ENCODE measurements around the gene PFKFB1.

PFKFB1 gene

DNA sequence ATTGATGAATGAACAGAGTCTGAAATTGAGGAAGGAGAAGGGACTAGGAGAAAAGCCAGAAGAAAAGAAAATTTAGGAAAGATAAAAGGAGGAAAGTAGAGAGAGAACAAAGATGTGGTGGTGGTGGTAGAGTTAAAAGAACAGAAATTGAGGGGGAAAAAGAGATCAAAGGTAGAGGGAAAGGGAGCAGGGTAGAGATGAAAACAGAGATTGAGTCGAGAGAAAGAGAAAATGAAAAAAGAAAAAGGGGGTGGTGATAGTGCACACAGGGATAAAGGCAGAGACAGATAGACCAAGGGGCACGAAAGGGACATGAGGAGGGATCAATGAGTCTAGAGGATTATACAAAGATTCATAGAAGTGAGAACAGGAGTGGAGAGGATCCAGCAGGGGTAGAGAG lies 32.9 kb upstream of the PFKFB1 start:
- H3K27me3 ChIP-seq (ENCODE audit: insufficient read depth, low read length) = no peaks in the 10 kb centered on the region
- H3K27ac ChIP-seq (ENCODE audit: low read depth, low read length) = no peak overlapping the region
- H2BK5ac ChIP-seq (ENCODE audit: low read depth, low read length, poor library complexity) = no peak overlapping the region
- no peak overlapping the region for H3K18ac ChIP-seq (ENCODE audit: low read length)
- no peak overlapping the region for H3K4me3 ChIP-seq (ENCODE audit: low read depth, low read length)
- H2BK12ac ChIP-seq (ENCODE audit: low read length) = no peak overlapping the region
- H4K8ac ChIP-seq (ENCODE audit: low read depth, low read length) = no peak overlapping the region
- no peak overlapping the region for H3K4me2 ChIP-seq (ENCODE audit: low read length)
- DNase-seq = no peak
- H3K79me2 ChIP-seq (ENCODE audit: control insufficient read depth, insufficient read depth, low read length, poor library complexity) = no peaks in the 10 kb centered on the region
- no peaks in the 10 kb centered on the region for H3K9me3 ChIP-seq (ENCODE audit: insufficient read depth, low read depth, low read length)
- H4K12ac ChIP-seq (ENCODE audit: low read depth, low read length) = no peak overlapping the region
- no peak overlapping the region for H3K14ac ChIP-seq (ENCODE audit: low read length)
- no peaks in the 10 kb centered on the region for H3K79me1 ChIP-seq (ENCODE audit: low read length)
- H3K9ac ChIP-seq (ENCODE audit: low read length) = no peak overlapping the region
- no peaks in the 10 kb centered on the region for H3K36me3 ChIP-seq (ENCODE audit: control insufficient read depth in 1 of 2, insufficient read depth in 2 of 2, low read length in 2 of 2)
- no peak overlapping the region for H2BK120ac ChIP-seq (ENCODE audit: insufficient read depth, low read length, poor library complexity)
- H3K4me1 ChIP-seq (ENCODE audit: control insufficient read depth in 1 of 2, insufficient read depth in 2 of 2, low read length in 2 of 2) = no peaks in the 10 kb centered on the region
- no peak overlapping the region for H4K91ac ChIP-seq (ENCODE audit: low read depth, low read length)
- no peak overlapping the region for H2AFZ ChIP-seq (ENCODE audit: insufficient read depth, low read length, poor library complexity)
- no peak overlapping the region for H3K23ac ChIP-seq (ENCODE audit: low read length)
- H3K4ac ChIP-seq (ENCODE audit: low read depth, low read length) = no peak overlapping the region
- 100% methylated on average over 1 of the region's 2 CpGs for WGBS (ENCODE audit: extremely low coverage, insufficient coverage, insufficient read length)
- H2AK5ac ChIP-seq (ENCODE audit: low read length) = no peak overlapping the region

- H2BK12ac ChIP-seq (ENCODE audit: low read length) = no peak overlapping the region
Observed at GRCh38 chrX:55026143-55026542, 32.2 kb upstream of the PFKFB1 start.

DNA sequence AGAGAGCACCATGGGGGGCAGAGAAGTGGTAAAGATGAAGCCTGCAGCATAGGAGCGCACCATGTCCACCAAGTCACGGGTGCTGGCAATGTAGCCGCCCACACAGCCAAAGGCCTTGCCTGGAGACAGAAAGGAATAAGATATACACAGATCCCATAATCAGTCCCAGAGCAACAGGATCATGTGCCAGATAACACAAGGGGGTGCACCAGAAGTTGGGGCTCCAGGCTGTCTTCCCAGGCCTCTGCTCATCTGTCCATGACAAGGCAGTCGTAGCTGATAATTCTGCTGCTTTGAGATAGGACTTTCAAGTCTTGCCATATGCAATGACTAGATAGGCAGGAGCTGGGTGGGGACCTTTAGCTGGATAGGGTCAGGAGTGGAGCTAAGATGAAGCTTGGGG lies 20.9 kb upstream of the PFKFB1 start:
- no CpG with 5 or more reads among the region's 4 CpGs for WGBS (ENCODE audit: extremely low coverage, insufficient coverage, insufficient read length)
- no peak overlapping the region for H2BK12ac ChIP-seq (ENCODE audit: low read length)
- no peak overlapping the region for H3K14ac ChIP-seq (ENCODE audit: low read length)
- no peak overlapping the region for H2AK5ac ChIP-seq (ENCODE audit: low read length)
- H3K27me3 ChIP-seq (ENCODE audit: insufficient read depth, low read length) = no peaks in the 10 kb centered on the region
- H3K4me3 ChIP-seq (ENCODE audit: low read depth, low read length) = no peak overlapping the region
- H4K91ac ChIP-seq (ENCODE audit: low read depth, low read length) = no peak overlapping the region
- H3K79me2 ChIP-seq (ENCODE audit: control insufficient read depth, insufficient read depth, low read length, poor library complexity) = no peaks in the 10 kb centered on the region
- no peak overlapping the region for H3K4me2 ChIP-seq (ENCODE audit: low read length)
- no peak overlapping the region for H4K12ac ChIP-seq (ENCODE audit: low read depth, low read length)
- no peak overlapping the region for H2BK5ac ChIP-seq (ENCODE audit: low read depth, low read length, poor library complexity)
- H3K36me3 ChIP-seq (ENCODE audit: control insufficient read depth in 1 of 2, insufficient read depth in 2 of 2, low read length in 2 of 2) = no peaks in the 10 kb centered on the region
- no peak overlapping the region for H2BK120ac ChIP-seq (ENCODE audit: insufficient read depth, low read length, poor library complexity)
- H3K18ac ChIP-seq (ENCODE audit: low read length) = no peak overlapping the region
- H3K9me3 ChIP-seq (ENCODE audit: insufficient read depth, low read depth, low read length) = no peaks in the 10 kb centered on the region
- no peaks in the 10 kb centered on the region for H3K4me1 ChIP-seq (ENCODE audit: control insufficient read depth in 1 of 2, insufficient read depth in 2 of 2, low read length in 2 of 2)
- no peak overlapping the region for H3K4ac ChIP-seq (ENCODE audit: low read depth, low read length)
- H2AFZ ChIP-seq (ENCODE audit: insufficient read depth, low read length, poor library complexity) = no peak overlapping the region
- no peak overlapping the region for H3K9ac ChIP-seq (ENCODE audit: low read length)
- H3K23ac ChIP-seq (ENCODE audit: low read length) = no peak overlapping the region
- H3K27ac ChIP-seq (ENCODE audit: low read depth, low read length) = no peak overlapping the region
- DNase-seq = no peak
- no peaks in the 10 kb centered on the region for H3K79me1 ChIP-seq (ENCODE audit: low read length)
- no peak overlapping the region for H4K8ac ChIP-seq (ENCODE audit: low read depth, low read length)

More at GRCh38 chrX:55026143-55026542, 32.2 kb upstream of the PFKFB1 start:
- H3K14ac ChIP-seq (ENCODE audit: low read length) = no peak overlapping the region
- H2AK5ac ChIP-seq (ENCODE audit: low read length) = no peak overlapping the region
- H2BK120ac ChIP-seq (ENCODE audit: insufficient read depth, low read length, poor library complexity) = no peak overlapping the region
- no peaks in the 10 kb centered on the region for H3K9me3 ChIP-seq (ENCODE audit: insufficient read depth, low read depth, low read length)
- H3K23ac ChIP-seq (ENCODE audit: low read length) = no peak overlapping the region
- no peak overlapping the region for H4K8ac ChIP-seq (ENCODE audit: low read depth, low read length)
- H2AFZ ChIP-seq (ENCODE audit: insufficient read depth, low read length, poor library complexity) = no peak overlapping the region
- no peak overlapping the region for H2BK5ac ChIP-seq (ENCODE audit: low read depth, low read length, poor library complexity)
- H4K91ac ChIP-seq (ENCODE audit: low read depth, low read length) = no peak overlapping the region
- no peak overlapping the region for H3K27ac ChIP-seq (ENCODE audit: low read depth, low read length)
- H3K4ac ChIP-seq (ENCODE audit: low read depth, low read length) = no peak overlapping the region
- no peaks in the 10 kb centered on the region for H3K79me2 ChIP-seq (ENCODE audit: control insufficient read depth, insufficient read depth, low read length, poor library complexity)
- H3K4me2 ChIP-seq (ENCODE audit: low read length) = no peak overlapping the region
- no peaks in the 10 kb centered on the region for H3K4me1 ChIP-seq (ENCODE audit: control insufficient read depth in 1 of 2, insufficient read depth in 2 of 2, low read length in 2 of 2)
- no peaks in the 10 kb centered on the region for H3K36me3 ChIP-seq (ENCODE audit: control insufficient read depth in 1 of 2, insufficient read depth in 2 of 2, low read length in 2 of 2)
- no peak overlapping the region for H3K4me3 ChIP-seq (ENCODE audit: low read depth, low read length)
- DNase-seq = no peak
- H3K9ac ChIP-seq (ENCODE audit: low read length) = no peak overlapping the region
- H4K12ac ChIP-seq (ENCODE audit: low read depth, low read length) = no peak overlapping the region
- H3K27me3 ChIP-seq (ENCODE audit: insufficient read depth, low read length) = no peaks in the 10 kb centered on the region
- H3K18ac ChIP-seq (ENCODE audit: low read length) = no peak overlapping the region
- H3K79me1 ChIP-seq (ENCODE audit: low read length) = no peaks in the 10 kb centered on the region

- peak in 1 of 2 donors; percentile 13 for DNase-seq
- no CpG with 5 or more reads among the region's 2 CpGs for WGBS (ENCODE audit: extremely low coverage, insufficient coverage, insufficient read length)
Observed at GRCh38 chrX:55011294-55011693, 17.3 kb upstream of the PFKFB1 start.

More at GRCh38 chrX:55011294-55011693, 17.3 kb upstream of the PFKFB1 start:
- Histone ChIP-seq H4K12ac (ENCODE audit: low read depth, low read length) (no peak overlapping the region), H2AFZ (ENCODE audit: insufficient read depth, low read length, poor library complexity) (no peak overlapping the region), H3K18ac (ENCODE audit: low read length) (no peak overlapping the region), H2BK120ac (ENCODE audit: insufficient read depth, low read length, poor library complexity) (no peak overlapping the region), H3K14ac (ENCODE audit: low read length) (no peak overlapping the region), H3K4me1 (ENCODE audit: control insufficient read depth in 1 of 2, insufficient read depth in 2 of 2, low read length in 2 of 2) (peaks cover 22 to 28% of the 10 kb centered on the region in 2 experiments), H3K36me3 (ENCODE audit: control insufficient read depth in 1 of 2, insufficient read depth in 2 of 2, low read length in 2 of 2) (peaks cover 9 to 11% of the 10 kb centered on the region in 2 experiments), H4K8ac (ENCODE audit: low read depth, low read length) (no peak overlapping the region), H3K4ac (ENCODE audit: low read depth, low read length) (no peak overlapping the region), H3K4me3 (ENCODE audit: low read depth, low read length) (no peak overlapping the region), H3K4me2 (ENCODE audit: low read length) (no peak overlapping the region), H3K27ac (ENCODE audit: low read depth, low read length) (no peak overlapping the region), H2BK12ac (ENCODE audit: low read length) (no peak overlapping the region), H3K23ac (ENCODE audit: low read length) (no peak overlapping the region), H3K9me3 (ENCODE audit: insufficient read depth, low read depth, low read length) (no peaks in the 10 kb centered on the region), H3K27me3 (ENCODE audit: insufficient read depth, low read length) (no peaks in the 10 kb centered on the region), H4K91ac (ENCODE audit: low read depth, low read length) (no peak overlapping the region), H2AK5ac (ENCODE audit: low read length) (no peak overlapping the region), H2BK5ac (ENCODE audit: low read depth, low read length, poor library complexity) (no peak overlapping the region), H3K79me1 (ENCODE audit: low read length) (peaks cover 11% of the 10 kb centered on the region), H3K79me2 (ENCODE audit: control insufficient read depth, insufficient read depth, low read length, poor library complexity) (peaks cover 3% of the 10 kb centered on the region), H3K9ac (ENCODE audit: low read length) (no peak overlapping the region)

Measured in trophoblast cell (in vitro differentiated cells and primary cell).